ENCODE data around the gene IDH2.

DNA sequence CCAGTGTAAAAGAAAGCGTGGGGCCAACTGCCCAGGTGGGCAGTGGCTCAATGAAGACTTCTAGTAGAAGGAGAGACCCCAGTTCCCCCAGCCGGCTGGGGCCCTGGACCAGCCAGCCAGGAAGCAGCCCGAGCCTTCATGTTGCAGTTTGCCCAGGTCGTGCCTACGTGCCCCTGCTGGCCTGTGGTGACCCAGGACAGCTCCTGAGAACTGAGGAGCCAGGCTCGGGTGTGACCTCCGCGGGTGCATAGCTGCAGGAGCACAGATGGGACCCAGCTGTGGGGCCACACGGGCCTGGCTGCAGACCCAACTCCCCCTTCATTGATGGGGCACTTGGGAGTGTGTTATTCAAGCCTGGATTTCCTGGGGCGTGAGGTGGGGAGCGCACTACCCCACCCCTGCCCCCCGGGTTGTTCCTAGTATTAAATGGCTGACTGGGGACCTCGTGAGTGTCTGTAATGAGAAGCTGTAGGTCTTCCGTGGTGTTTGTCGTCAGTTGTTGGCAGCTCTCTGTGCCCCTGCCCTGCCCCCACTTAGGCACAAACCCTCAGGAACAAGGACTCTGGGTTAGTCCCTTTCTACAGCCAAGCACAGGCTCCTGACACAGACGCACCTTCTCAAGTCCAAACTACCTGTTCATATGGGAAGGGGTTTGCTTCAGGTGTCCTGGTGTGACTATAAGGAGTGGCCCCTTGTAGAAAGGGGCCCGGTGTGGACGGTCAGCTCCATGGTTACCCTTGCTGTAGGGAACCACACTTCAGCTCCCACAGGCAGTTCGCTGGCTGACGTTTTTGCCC, 39.1 kb downstream of the IDH2 start:
- TF ChIP-seq SP1 (IDR thresholded peaks at IDR 0.05) (no peak), ZBTB33 (IDR thresholded peaks at IDR 0.05) (no peak), MAX (IDR thresholded peaks at IDR 0.05) (no peak), RAD21 (IDR thresholded peaks at IDR 0.05) (no peak), YY1 (IDR thresholded peaks at IDR 0.05) (no peak), FOXA1 (IDR thresholded peaks at IDR 0.05) (no peak), TAF1 (conservative IDR thresholded peaks at IDR 0.05) (no peak), NR2F2 (IDR thresholded peaks at IDR 0.05) (no peak), JUND (IDR thresholded peaks at IDR 0.05) (no peak), EGR1 (IDR thresholded peaks at IDR 0.05; ENCODE audit: low read depth in 2 of 2) (no peak), GABPA (IDR thresholded peaks at IDR 0.05 in 1 of 2, conservative IDR thresholded peaks at IDR 0.05 in 1 of 2) (no peak)
- TF ChIP-seq, protein P1, sequence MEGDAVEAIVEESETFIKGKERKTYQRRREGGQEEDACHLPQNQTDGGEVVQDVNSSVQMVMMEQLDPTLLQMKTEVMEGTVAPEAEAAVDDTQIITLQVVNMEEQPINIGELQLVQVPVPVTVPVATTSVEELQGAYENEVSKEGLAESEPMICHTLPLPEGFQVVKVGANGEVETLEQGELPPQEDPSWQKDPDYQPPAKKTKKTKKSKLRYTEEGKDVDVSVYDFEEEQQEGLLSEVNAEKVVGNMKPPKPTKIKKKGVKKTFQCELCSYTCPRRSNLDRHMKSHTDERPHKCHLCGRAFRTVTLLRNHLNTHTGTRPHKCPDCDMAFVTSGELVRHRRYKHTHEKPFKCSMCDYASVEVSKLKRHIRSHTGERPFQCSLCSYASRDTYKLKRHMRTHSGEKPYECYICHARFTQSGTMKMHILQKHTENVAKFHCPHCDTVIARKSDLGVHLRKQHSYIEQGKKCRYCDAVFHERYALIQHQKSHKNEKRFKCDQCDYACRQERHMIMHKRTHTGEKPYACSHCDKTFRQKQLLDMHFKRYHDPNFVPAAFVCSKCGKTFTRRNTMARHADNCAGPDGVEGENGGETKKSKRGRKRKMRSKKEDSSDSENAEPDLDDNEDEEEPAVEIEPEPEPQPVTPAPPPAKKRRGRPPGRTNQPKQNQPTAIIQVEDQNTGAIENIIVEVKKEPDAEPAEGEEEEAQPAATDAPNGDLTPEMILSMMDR (IDR thresholded peaks at IDR 0.05; ENCODE audit: low read depth, low read length, missing input control): no peak
- TF ChIP-seq, protein P2, sequence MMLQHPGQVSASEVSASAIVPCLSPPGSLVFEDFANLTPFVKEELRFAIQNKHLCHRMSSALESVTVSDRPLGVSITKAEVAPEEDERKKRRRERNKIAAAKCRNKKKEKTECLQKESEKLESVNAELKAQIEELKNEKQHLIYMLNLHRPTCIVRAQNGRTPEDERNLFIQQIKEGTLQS (IDR thresholded peaks at IDR 0.05): no peak
- TF ChIP-seq, protein P3, sequence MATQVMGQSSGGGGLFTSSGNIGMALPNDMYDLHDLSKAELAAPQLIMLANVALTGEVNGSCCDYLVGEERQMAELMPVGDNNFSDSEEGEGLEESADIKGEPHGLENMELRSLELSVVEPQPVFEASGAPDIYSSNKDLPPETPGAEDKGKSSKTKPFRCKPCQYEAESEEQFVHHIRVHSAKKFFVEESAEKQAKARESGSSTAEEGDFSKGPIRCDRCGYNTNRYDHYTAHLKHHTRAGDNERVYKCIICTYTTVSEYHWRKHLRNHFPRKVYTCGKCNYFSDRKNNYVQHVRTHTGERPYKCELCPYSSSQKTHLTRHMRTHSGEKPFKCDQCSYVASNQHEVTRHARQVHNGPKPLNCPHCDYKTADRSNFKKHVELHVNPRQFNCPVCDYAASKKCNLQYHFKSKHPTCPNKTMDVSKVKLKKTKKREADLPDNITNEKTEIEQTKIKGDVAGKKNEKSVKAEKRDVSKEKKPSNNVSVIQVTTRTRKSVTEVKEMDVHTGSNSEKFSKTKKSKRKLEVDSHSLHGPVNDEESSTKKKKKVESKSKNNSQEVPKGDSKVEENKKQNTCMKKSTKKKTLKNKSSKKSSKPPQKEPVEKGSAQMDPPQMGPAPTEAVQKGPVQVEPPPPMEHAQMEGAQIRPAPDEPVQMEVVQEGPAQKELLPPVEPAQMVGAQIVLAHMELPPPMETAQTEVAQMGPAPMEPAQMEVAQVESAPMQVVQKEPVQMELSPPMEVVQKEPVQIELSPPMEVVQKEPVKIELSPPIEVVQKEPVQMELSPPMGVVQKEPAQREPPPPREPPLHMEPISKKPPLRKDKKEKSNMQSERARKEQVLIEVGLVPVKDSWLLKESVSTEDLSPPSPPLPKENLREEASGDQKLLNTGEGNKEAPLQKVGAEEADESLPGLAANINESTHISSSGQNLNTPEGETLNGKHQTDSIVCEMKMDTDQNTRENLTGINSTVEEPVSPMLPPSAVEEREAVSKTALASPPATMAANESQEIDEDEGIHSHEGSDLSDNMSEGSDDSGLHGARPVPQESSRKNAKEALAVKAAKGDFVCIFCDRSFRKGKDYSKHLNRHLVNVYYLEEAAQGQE (IDR thresholded peaks at IDR 0.05): no peak

Measured in liver (tissue), 3 donors.